T-helper 9 cell (primary cell): ENCODE measurements around the gene SMG7.

Experiments
- DNase-seq: peaks from one replicate; pipeline ENCODE4 v3.0.0-alpha.2; 2020

Gene SMG7

GRCh38 chr1:183514235-183514634 lies 41.9 kb downstream of the SMG7 start:
- no peak for DNase-seq

GRCh38 chr1:183515002-183515689 lies 42.8 kb downstream of the SMG7 start:
- no peak for DNase-seq

GRCh38 chr1:183516725-183517124 lies 44.4 kb downstream of the SMG7 start:
- DNase-seq, result no peak

- DNase-seq, result no peak
Measured at GRCh38 chr1:183517401-183517800, 45.1 kb downstream of the SMG7 start.

- DNase-seq, result no peak
Measured at GRCh38 chr1:183520379-183520778, 48.1 kb downstream of the SMG7 start.

GRCh38 chr1:183522104-183522503 lies 49.8 kb downstream of the SMG7 start:
- no peak for DNase-seq

GRCh38 chr1:183528577-183528976 lies 56.3 kb downstream of the SMG7 start:
- DNase-seq, result no peak

GRCh38 chr1:183533617-183534174 lies 61.4 kb downstream of the SMG7 start:
- DNase-seq, result no peak

GRCh38 chr1:183537405-183537804 lies 65.1 kb downstream of the SMG7 start:
- no peak for DNase-seq

GRCh38 chr1:183543619-183544204 lies 71.4 kb downstream of the SMG7 start:
- no peak for DNase-seq

- no peak for DNase-seq
Measured at GRCh38 chr1:183544598-183545297, 72.4 kb downstream of the SMG7 start.

GRCh38 chr1:183546427-183546826 lies 74.1 kb downstream of the SMG7 start:
- no peak for DNase-seq

- DNase-seq, result no peak
Measured at GRCh38 chr1:183548116-183548515, 75.8 kb downstream of the SMG7 start.

GRCh38 chr1:183550915-183551314 lies 78.6 kb downstream of the SMG7 start:
- DNase-seq, result no peak

- DNase-seq, result no peak
Measured at GRCh38 chr1:183551924-183552323, 79.6 kb downstream of the SMG7 start.

GRCh38 chr1:183552441-183552840 lies 80.1 kb downstream of the SMG7 start:
- DNase-seq, result no peak

GRCh38 chr1:183552891-183553290 lies 80.6 kb downstream of the SMG7 start:
- DNase-seq, result no peak

- no peak for DNase-seq
Measured at GRCh38 chr1:183553331-183553730, 81.0 kb downstream of the SMG7 start.

- no peak for DNase-seq
Measured at GRCh38 chr1:183553764-183554163, 81.5 kb downstream of the SMG7 start.

- no peak for DNase-seq
Measured at GRCh38 chr1:183554577-183554976, 82.3 kb downstream of the SMG7 start.

GRCh38 chr1:183559061-183559460 lies 86.8 kb downstream of the SMG7 start:
- DNase-seq, result no peak

- no peak for DNase-seq
Measured at GRCh38 chr1:183562701-183563100, 90.4 kb downstream of the SMG7 start.

GRCh38 chr1:183565261-183565660 lies 93.0 kb downstream of the SMG7 start:
- no peak for DNase-seq

GRCh38 chr1:183566026-183566425 lies 93.7 kb downstream of the SMG7 start:
- DNase-seq, result no peak
